Bronchial epithelial cell (primary cell): ENCODE data around the gene PPP2R3B. TPM values are rescaled to one million over a fixed set of nuclear protein-coding genes. Genes with fewer than 3 reads are reported as not detected.
A peak's percentile ranks its signal among the peaks of the same experiment; 100 is the strongest.

Source experiments
- DNase-seq: peaks from one replicate; pipeline ENCODE4 v3.0.0-alpha.2; 2010; ENCODE audit warnings: low read depth
- FAIRE-seq: peaks from 2 replicates; lab custom pipeline; 2011; peaks lifted over from hg19 to GRCh38; lab: Jason Lieb, UNC
- H3K27me3 ChIP-seq: 2 replicates; pipeline ENCODE4 v1.5.1; 2011; ENCODE audit warnings: low read length; ENCODE audit not compliant: control insufficient read depth, insufficient read depth
- H3K36me3 ChIP-seq: 2 replicates; pipeline ENCODE4 v1.5.1; 2011; ENCODE audit warnings: low read length; ENCODE audit not compliant: control insufficient read depth, insufficient read depth
- H3K4me3 ChIP-seq: 2 replicates; pipeline ENCODE4 v1.5.1; 2011; ENCODE audit warnings: mild to moderate bottlenecking, low read depth, low read length, control low read depth
- total RNA-seq: library from RNA; depleted of rRNA; stranded (reverse); fragments of >200 nt; gene quantifications from 2 replicates; pipeline ENCODE4 v1.2.1, GENCODE V29; 2014
- TF ChIP-seq, protein P1 (sequence below): IDR thresholded peaks from 2 replicates; pipeline ENCODE4 v1.5.1; 2011; ENCODE audit warnings: mild to moderate bottlenecking, moderate library complexity, low read length, control low read depth, inconsistent platforms; ENCODE audit not compliant: insufficient read depth, severe bottlenecking

The PPP2R3B gene
- total RNA-seq, 1 donor from 2014 or later = 11.8 TPM

DNA sequence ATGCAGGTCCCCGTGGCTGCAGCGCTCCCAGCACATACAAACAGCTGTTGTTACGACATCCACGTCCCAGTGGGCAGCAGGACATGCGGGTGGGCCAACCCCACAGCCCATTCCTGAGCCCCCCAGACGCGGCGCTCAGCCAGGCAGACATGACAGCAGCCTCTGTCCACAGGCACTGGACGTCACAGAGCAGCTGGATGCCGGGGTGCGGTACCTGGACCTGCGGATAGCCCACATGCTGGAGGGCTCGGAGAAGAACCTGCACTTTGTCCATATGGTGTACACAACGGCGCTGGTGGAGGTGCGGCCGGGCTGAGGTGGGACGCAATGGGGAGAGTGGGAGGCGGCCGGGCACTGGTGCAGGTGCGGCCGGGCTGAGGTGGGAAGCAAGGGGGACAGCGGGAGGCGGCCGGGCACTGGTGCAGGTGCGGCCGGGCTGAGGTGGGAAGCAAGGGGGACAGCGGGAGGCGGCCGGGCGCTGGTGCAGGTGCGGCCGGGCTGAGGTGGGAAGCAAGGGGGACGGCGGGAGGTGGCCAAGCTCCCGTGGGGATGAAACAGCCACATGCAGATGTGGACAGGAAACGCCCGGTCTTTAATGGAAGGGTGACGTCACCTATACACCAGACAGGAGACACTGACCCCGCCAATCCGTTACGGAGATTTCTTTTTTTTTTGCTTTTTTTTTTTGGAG, 96.1 kb downstream of the PPP2R3B start:
- FAIRE-seq (no peak), DNase-seq (no peak)
- TF ChIP-seq, protein P1, sequence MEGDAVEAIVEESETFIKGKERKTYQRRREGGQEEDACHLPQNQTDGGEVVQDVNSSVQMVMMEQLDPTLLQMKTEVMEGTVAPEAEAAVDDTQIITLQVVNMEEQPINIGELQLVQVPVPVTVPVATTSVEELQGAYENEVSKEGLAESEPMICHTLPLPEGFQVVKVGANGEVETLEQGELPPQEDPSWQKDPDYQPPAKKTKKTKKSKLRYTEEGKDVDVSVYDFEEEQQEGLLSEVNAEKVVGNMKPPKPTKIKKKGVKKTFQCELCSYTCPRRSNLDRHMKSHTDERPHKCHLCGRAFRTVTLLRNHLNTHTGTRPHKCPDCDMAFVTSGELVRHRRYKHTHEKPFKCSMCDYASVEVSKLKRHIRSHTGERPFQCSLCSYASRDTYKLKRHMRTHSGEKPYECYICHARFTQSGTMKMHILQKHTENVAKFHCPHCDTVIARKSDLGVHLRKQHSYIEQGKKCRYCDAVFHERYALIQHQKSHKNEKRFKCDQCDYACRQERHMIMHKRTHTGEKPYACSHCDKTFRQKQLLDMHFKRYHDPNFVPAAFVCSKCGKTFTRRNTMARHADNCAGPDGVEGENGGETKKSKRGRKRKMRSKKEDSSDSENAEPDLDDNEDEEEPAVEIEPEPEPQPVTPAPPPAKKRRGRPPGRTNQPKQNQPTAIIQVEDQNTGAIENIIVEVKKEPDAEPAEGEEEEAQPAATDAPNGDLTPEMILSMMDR = no peak
- no peak overlapping the region for H3K4me3 ChIP-seq
- H3K27me3 ChIP-seq = no peaks in the 10 kb centered on the region
- H3K36me3 ChIP-seq = peaks cover 18% of the 10 kb centered on the region

DNA sequence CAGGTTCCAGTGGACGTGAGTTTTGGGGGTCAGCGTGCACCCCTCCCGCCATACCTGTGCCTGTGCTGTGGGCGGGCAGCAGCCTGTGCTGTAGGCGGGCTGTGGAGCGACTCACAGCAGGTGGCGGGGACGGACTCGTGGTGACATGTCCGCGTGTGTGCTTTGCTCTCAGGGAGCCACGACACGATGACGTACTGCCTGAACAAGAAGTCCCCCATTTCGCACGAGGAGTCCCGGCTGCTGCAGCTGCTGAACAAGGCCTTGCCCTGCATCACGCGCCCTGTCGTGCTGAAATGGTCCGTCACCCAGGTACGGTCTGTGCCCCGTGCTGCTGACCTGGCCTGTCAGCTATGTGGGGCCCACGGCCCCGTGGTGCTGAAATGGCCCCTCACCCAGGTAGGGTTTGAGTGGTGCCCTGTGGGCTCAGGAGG, 98.1 kb downstream of the PPP2R3B start:
- peaks cover 22% of the 10 kb centered on the region for H3K36me3 ChIP-seq
- no peak overlapping the region for H3K4me3 ChIP-seq
- FAIRE-seq (no peak), DNase-seq (no peak)
- H3K27me3 ChIP-seq = no peaks in the 10 kb centered on the region
- TF ChIP-seq, protein P1 = no peak

DNA sequence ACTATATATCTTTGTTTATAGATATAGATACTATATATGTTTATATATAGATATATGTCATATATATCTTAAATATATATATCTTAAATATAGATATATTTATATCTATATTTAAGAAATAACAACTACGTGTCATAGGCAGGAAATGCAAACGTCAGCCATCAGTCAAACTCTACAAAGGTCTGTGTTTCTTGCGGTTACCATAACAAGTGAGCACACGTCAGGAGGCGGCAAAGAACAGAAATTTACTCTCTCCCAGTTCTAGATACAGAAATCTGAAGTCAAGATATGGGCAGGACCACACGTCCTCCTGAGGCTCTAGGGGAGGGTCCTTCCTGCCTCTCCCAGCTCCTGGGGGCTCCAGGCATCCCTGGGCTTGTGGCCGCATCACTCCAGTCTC, 99.0 kb downstream of the PPP2R3B start:
- no peak for FAIRE-seq
- Histone ChIP-seq H3K36me3 (peaks cover 17% of the 10 kb centered on the region), H3K27me3 (no peaks in the 10 kb centered on the region), H3K4me3 (no peak overlapping the region)
- DNase-seq = peak; percentile 70
- TF ChIP-seq, protein P1 = no peak

DNA sequence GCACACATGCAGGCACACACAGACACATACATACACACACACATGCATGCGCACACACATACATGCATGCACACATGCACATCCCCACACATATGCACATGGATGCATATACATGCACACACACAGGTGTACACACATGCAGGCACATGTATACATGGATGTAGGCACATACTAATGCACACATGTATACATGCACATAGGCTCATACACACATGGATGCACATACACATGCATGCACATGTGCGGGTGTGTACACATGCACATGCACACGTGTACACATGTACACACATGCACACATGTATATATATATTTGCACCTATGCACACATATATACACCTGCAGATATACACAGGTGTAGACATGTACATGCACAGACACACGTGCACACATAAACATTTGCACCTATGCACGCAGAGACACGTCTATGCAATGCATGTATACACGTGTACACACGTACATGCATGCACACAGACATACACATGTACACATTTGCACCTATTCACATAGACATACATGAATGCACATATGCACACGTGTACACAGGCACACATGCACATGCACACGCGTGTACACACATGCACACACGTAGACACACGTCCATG, 101.5 kb downstream of the PPP2R3B start:
- FAIRE-seq (peak; percentile 95), DNase-seq (no peak)
- H3K36me3 ChIP-seq = peaks cover 10% of the 10 kb centered on the region
- TF ChIP-seq, protein P1 = no peak
- H3K27me3 ChIP-seq = no peaks in the 10 kb centered on the region
- H3K4me3 ChIP-seq = no peak overlapping the region

Other genes with a start within 250 kb of the PPP2R3B start
- gene PLCXD1, start 105.5 kb downstream of the PPP2R3B start, total RNA-seq = 3.9 and 9.3 TPM in 2 replicates
- 46.6 and 68.2 TPM in 2 replicates for gene GTPBP6, start 68.1 kb downstream of the PPP2R3B start, total RNA-seq
- not detected in 2 replicates for gene SHOX, start 243.9 kb upstream of the PPP2R3B start, total RNA-seq